Raji (cell line): ENCODE measurements around the gene TENT5C.

Source experiments
- POLR2A ChIP-seq: IDR thresholded peaks from 2 replicates; pipeline ENCODE4 v1.6.1; 2011; ENCODE audit warnings: low read depth, low read length, control low read depth; ENCODE audit not compliant: insufficient read depth

The TENT5C gene

GRCh38 chr1:117631359-117632160, 25.7 kb downstream of the TENT5C start:
- no peak for TF ChIP-seq POLR2A

GRCh38 chr1:117632269-117633067, 26.6 kb downstream of the TENT5C start:
- TF ChIP-seq POLR2A = no peak

- no peak for TF ChIP-seq POLR2A
Observed at GRCh38 chr1:117633068-117633345, 27.2 kb downstream of the TENT5C start.

GRCh38 chr1:117633423-117633822, 27.6 kb downstream of the TENT5C start:
- TF ChIP-seq POLR2A = no peak

- no peak for TF ChIP-seq POLR2A
Observed at GRCh38 chr1:117633936-117634335, 28.1 kb downstream of the TENT5C start.

- TF ChIP-seq POLR2A = no peak
Observed at GRCh38 chr1:117634631-117635030, 28.8 kb downstream of the TENT5C start.

- TF ChIP-seq POLR2A = no peak
Observed at GRCh38 chr1:117635805-117636204, 30.0 kb downstream of the TENT5C start.

GRCh38 chr1:117636637-117637425, 31.0 kb downstream of the TENT5C start:
- TF ChIP-seq POLR2A = no peak

GRCh38 chr1:117638141-117638540, 32.3 kb downstream of the TENT5C start:
- TF ChIP-seq POLR2A = no peak

- no peak for TF ChIP-seq POLR2A
Observed at GRCh38 chr1:117638759-117639158, 32.9 kb downstream of the TENT5C start.

- TF ChIP-seq POLR2A = no peak
Observed at GRCh38 chr1:117639741-117640140, 33.9 kb downstream of the TENT5C start.

GRCh38 chr1:117641536-117641935, 35.7 kb downstream of the TENT5C start:
- TF ChIP-seq POLR2A = no peak

- TF ChIP-seq POLR2A = no peak
Observed at GRCh38 chr1:117642963-117643362, 37.1 kb downstream of the TENT5C start.

- TF ChIP-seq POLR2A = no peak
Observed at GRCh38 chr1:117643601-117644000, 37.8 kb downstream of the TENT5C start.

- TF ChIP-seq POLR2A = no peak
Observed at GRCh38 chr1:117644696-117645311, 39.0 kb downstream of the TENT5C start.

GRCh38 chr1:117645343-117645742, 39.5 kb downstream of the TENT5C start:
- no peak for TF ChIP-seq POLR2A
